Testis (tissue), 3 donors: ENCODE data around the gene ZNF236. TPM values are rescaled to one million over a fixed set of nuclear protein-coding genes. Genes with fewer than 3 reads are reported as not detected.
A peak's percentile ranks its signal among the peaks of the same experiment; 100 is the strongest.

Source experiments
- DNase-seq: peaks from one replicate; pipeline ENCODE4 v3.0.0-alpha.2; 2019
- H3K27ac ChIP-seq, 2 donors: fragments of 200-600 bp; sonication (generic); one replicate each; pipeline ENCODE4 v1.5.1; 2019
- H3K27me3 ChIP-seq: fragments of 200-600 bp; sonication (generic); one replicate; pipeline ENCODE4 v1.5.1; 2019
- H3K36me3 ChIP-seq: fragments of 200-600 bp; sonication (generic); one replicate; pipeline ENCODE4 v1.5.1; 2017; ENCODE audit warnings: low read depth; ENCODE audit errors: missing control alignments
- H3K4me1 ChIP-seq: fragments of 200-600 bp; sonication (generic); one replicate; pipeline ENCODE4 v1.5.1; 2019
- H3K4me3 ChIP-seq, 2 donors: fragments of 200-600 bp; sonication (generic); one replicate each; pipeline ENCODE4 v1.5.1; 2017 to 2019
- H3K9me3 ChIP-seq: fragments of 200-600 bp; sonication (generic); one replicate; pipeline ENCODE4 v1.5.1; 2017
- CTCF ChIP-seq, 3 experiments: fragments of 450-650 bp in 2 of 3; fragments of 200-600 bp in 1 of 3; sonication (generic) in 1 of 3; IDR thresholded peaks; one replicate each; pipeline ENCODE4 v1.5.1; 2016 to 2019; ENCODE audit warnings: antibody characterized with exemption in 3 of 3, mild to moderate bottlenecking in 2 of 3, moderate library complexity in 1 of 3
- POLR2A ChIP-seq: fragments of 450-650 bp; IDR thresholded peaks from one replicate; pipeline ENCODE4 v1.6.1; 2017; ENCODE audit warnings: antibody characterized with exemption, mild to moderate bottlenecking, moderate library complexity
- WGBS, 2 donors: methylation state at CpG; one replicate each; pipeline ENCODE4 v1.1.5; 2018; 5-methylcytosine and 5-hydroxymethylcytosine counted together
- intact Hi-C: fragments of 100-400 bp; cut with DNase I; formaldehyde crosslinking; loops from one replicate; pipeline ENCODE4 v1.15.1; 2023; ENCODE audit warnings: low total_unique reads
- polyA plus RNA-seq: library from polyadenylated mRNA; stranded (reverse); fragments of 350-450 nt; fragmentation: Illumina TruSeq; extraction: RNeasy Lipid Tissue Mini Kit (QIAGEN cat#74804); gene quantifications from one replicate; pipeline ENCODE4 v1.2.3, GENCODE V29; 2014; ENCODE audit warnings: low read depth, low replicate concordance; ENCODE audit not compliant: insufficient read depth
- total RNA-seq, 2 donors: library from RNA; depleted of rRNA; stranded (reverse); fragments of >200 nt; gene quantifications; one replicate each; pipeline ENCODE4 v1.2.3, GENCODE V29; 2016

The ZNF236 gene
- total and polyA plus RNA-seq, 3 donors from 2014 or later = 19.5 to 58.2 (median 53.9) TPM

- H3K4me3 ChIP-seq = no peak overlapping the region
- intact Hi-C loops = no loop called here
- 69 to 80% methylated on average over 10 to 11 of the region's 11 CpGs for WGBS, 2 donors
- H3K27me3 ChIP-seq = no peaks in the 10 kb centered on the region
- H3K9me3 ChIP-seq = no peaks in the 10 kb centered on the region
- DNase-seq = no peak
- H3K4me1 ChIP-seq = peaks cover 21% of the 10 kb centered on the region
- H3K27ac ChIP-seq = no peak overlapping the region
- no peak for TF ChIP-seq POLR2A
- TF ChIP-seq CTCF (IDR thresholded peaks at IDR 0.05) = no peak
- no peaks in the 10 kb centered on the region for H3K36me3 ChIP-seq
These were observed 2.8 kb upstream of the ZNF236 start for GRCh38 chr18:76819411-76820136.

- Histone ChIP-seq H3K4me3 (peak overlapping the region; percentile 87 to 90), H3K36me3 (no peaks in the 10 kb centered on the region), H3K9me3 (no peaks in the 10 kb centered on the region), H3K27me3 (no peaks in the 10 kb centered on the region), H3K4me1 (peaks cover 24% of the 10 kb centered on the region), H3K27ac (peak overlapping the region; percentile 93 to 96)
- intact Hi-C loops = no loop called here
- WGBS, 2 donors = 1 to 2% methylated on average over 12 of the region's 12 CpGs
- no peak for DNase-seq
- no peak for TF ChIP-seq POLR2A
- no peak for TF ChIP-seq CTCF (IDR thresholded peaks at IDR 0.05)
These were observed 942 bp upstream of the ZNF236 start for GRCh38 chr18:76821356-76821874.

- H3K9me3 ChIP-seq = no peaks in the 10 kb centered on the region
- peak overlapping the region; percentile 93 to 96 for H3K27ac ChIP-seq
- peak; percentile 62 for DNase-seq
- WGBS, 2 donors = 0% methylated on average over 11 to 19 of the region's 88 CpGs
- TF ChIP-seq POLR2A (peak; percentile 16), CTCF (IDR thresholded peaks at IDR 0.05) (no peak)
- H3K4me3 ChIP-seq = peak overlapping the region; percentile 87 to 90
- intact Hi-C loops = no loop called here
- no peaks in the 10 kb centered on the region for H3K36me3 ChIP-seq
- peaks cover 24% of the 10 kb centered on the region for H3K4me1 ChIP-seq
- no peaks in the 10 kb centered on the region for H3K27me3 ChIP-seq
These were observed 367 bp upstream of the ZNF236 start for GRCh38 chr18:76821875-76822505.

DNA sequence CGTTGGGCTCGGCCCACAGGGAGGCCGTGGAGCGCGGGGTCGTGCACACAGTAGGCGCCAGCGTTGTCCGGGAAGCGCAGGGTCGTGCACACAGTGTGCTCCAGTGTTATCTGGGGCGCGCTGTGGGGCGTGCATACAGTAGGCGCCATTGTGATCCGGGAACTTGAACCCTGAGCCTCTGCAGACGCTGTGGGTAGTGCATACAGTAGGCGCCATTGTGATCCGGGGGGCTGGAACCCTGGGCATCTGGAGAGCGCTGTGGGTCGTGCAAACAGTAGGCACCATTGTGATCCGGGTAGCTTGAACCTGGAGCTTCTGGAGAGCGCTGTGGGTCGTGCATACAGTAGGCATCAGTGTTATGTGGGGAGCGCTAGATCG is 793 bp downstream of the ZNF236 start:
- H3K4me1 ChIP-seq = peaks cover 31% of the 10 kb centered on the region

More for the DNA sequence above, 793 bp downstream of the ZNF236 start:
- peak overlapping the region; percentile 49 to 90 for H3K4me3 ChIP-seq
- H3K9me3 ChIP-seq = no peaks in the 10 kb centered on the region
- no peaks in the 10 kb centered on the region for H3K27me3 ChIP-seq
- TF ChIP-seq POLR2A (no peak), CTCF (IDR thresholded peaks at IDR 0.05) (no peak)
- DNase-seq = no peak
- no peaks in the 10 kb centered on the region for H3K36me3 ChIP-seq
- whole genome bisulfite sequencing, 2 donors = 5 to 14% methylated on average over 7 to 26 of the region's 26 CpGs
- intact Hi-C loops = no loop called here
- H3K27ac ChIP-seq = peak overlapping the region; percentile 50 to 96
